ENCODE measurements around the gene GTF2A1.
"Not testable (repeated sequence)": the region's sequence is repeated elsewhere in the genome, so short reads cannot be mapped to it uniquely, and the experiment has no call there.

DNA sequence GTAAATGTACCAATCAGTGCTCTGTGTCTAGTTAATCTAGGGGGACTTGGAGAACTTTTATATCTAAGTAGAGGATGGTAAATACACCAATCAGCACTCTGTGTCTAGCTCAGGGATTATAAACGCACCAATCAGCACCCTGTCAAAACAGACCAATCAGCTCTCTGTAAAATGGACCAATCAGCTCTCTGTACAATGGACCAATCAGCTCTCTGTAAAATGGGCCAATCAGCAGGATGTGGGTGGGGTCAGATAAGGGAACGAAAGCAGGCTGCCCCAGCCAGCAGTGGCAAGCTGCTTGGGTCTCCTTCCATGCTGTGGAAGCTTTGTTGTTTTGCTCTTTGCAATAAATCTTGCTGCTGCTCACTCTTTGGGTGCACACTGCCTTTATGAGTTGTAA, 16.1 kb upstream of the GTF2A1 start:
- TF ChIP-seq, protein P1, sequence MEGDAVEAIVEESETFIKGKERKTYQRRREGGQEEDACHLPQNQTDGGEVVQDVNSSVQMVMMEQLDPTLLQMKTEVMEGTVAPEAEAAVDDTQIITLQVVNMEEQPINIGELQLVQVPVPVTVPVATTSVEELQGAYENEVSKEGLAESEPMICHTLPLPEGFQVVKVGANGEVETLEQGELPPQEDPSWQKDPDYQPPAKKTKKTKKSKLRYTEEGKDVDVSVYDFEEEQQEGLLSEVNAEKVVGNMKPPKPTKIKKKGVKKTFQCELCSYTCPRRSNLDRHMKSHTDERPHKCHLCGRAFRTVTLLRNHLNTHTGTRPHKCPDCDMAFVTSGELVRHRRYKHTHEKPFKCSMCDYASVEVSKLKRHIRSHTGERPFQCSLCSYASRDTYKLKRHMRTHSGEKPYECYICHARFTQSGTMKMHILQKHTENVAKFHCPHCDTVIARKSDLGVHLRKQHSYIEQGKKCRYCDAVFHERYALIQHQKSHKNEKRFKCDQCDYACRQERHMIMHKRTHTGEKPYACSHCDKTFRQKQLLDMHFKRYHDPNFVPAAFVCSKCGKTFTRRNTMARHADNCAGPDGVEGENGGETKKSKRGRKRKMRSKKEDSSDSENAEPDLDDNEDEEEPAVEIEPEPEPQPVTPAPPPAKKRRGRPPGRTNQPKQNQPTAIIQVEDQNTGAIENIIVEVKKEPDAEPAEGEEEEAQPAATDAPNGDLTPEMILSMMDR (IDR thresholded peaks at IDR 0.05; ENCODE audit: low read length), result not testable (repeated sequence)
- TF ChIP-seq EZH2 (optimal IDR thresholded peaks at IDR 0.05; ENCODE audit: low read depth, low read length); EZH2phosphoT487 (IDR thresholded peaks at IDR 0.05; ENCODE audit: low read length): not testable (repeated sequence)

Data from MM.1S (cell line).